ENCODE results near the gene CPNE2. TPM values are rescaled to one million over a fixed set of nuclear protein-coding genes. Genes with fewer than 3 reads are reported as not detected.

The CPNE2 gene
- total RNA-seq (1 to 10 TPM; 5.5 to 9.3 (median 6.1) TPM), total RNA-seq (0.76 to 17.2 (median 3.9) reads per million in 29 experiments)
- 8.6 TPM for total RNA-seq (2013)

DNA sequence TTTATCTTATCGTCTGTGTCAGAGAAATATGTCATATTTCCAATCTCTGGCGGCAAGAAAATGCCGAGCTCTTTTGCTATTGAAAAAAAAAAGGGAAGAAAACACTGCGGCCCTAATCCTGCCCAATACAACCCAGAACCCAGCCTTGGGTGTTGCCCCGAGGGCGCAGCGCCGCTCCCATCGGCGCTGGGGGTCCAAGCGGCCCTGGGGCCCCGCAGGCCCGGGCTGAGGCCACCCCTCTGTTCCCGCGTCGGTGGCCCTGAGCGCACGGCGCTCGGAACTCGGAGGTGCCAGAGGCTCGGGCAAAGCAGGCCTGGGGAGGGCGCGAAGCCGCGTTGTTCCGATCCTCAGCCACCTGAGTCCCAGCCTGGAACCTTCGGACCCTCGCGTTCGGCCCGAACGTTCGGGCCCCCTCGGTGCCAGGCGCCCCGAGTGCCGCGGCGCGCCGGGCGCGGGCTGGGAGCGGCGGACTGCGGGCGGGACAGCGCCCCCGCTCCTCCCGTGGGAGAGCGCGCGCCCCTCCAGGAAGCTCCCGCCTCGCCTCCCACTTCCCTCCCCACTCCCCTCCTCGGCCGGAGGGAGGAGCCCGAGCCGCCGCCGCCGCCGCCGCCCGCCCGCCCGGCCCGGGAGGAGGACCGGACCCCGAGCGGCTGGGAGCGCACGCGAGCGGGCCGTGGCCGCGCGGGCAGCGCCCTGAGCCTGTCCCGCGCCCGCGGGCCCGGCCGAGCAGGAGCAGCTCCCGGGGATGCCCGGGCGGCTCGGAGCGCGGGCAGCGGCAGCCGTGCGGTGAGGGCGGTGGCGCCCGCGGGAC, at the start of gene CPNE2:
TSS of gene CPNE2 (plus strand) at position 609 of the 811 bp plus-strand sequence. CDS start 18,160 bp downstream, outside the sequence.
- Histone ChIP-seq H3K27me3 (replicated peaks in 1 of 2; ENCODE audit: control insufficient read depth in 2 of 2, extremely low read depth in 1 of 2, insufficient read depth in 2 of 2, low read length in 1 of 2) (peaks cover 0 to 28% of the 10 kb centered on the region in 2 experiments), H3K36me3 (ENCODE audit: control insufficient read depth in 2 of 2, extremely low read depth in 1 of 2, insufficient read depth in 1 of 2, low read length in 1 of 2) (no peaks in the 10 kb centered on the region), H3K4me3 (ENCODE audit: control insufficient read depth in 1 of 2, extremely low read depth in 1 of 2, low read length in 1 of 2) (peak within 1 kb of the TSS; percentile 41 to 74), H3K27ac (ENCODE audit: low read length) (no peak within 1 kb of the TSS), H3K9me3 (no peaks in the 10 kb centered on the region), H3K4me1 (ENCODE audit: control insufficient read depth in 1 of 2, extremely low read depth in 1 of 2, insufficient read depth in 2 of 2, low read length in 2 of 2) (peaks cover 2 to 23% of the 10 kb centered on the region in 2 experiments)
- DNase-seq, result peak in 5 of 35 experiments; percentile 7 to 31 (median 13)
- H3K36me3 Mint-ChIP-seq, result no peaks in the 10 kb centered on the region
- ChIA-PET CTCF (interaction anchor here (0.6 to 1.7 kb wide), 6 partner anchors 8 to 140 kb away, joined by 3 to 9 read pairs (median 6); no protein-coding TSS in a partner anchor), POLR2A (no interaction called here)
- peaks cover 10 to 14% (median 14%) of the 10 kb centered on the region in 3 donors for H3K4me1 Mint-ChIP-seq
- under 1% methylated on average over 74 of the region's 100 CpGs for WGBS (ENCODE audit: insufficient coverage)
- ATAC-seq (replicated peaks in 1 of 4), result peak; percentile 55 to 72 (median 66)
- H3K4me3 Mint-ChIP-seq, result peak within 1 kb of the TSS; percentile 67 to 77 (median 74)
- peak within 1 kb of the TSS in 1 of 2 donors; percentile 34 for H3K27ac Mint-ChIP-seq
- H3K27me3 Mint-ChIP-seq, result peaks cover 0 to 10% of the 10 kb centered on the region in 2 donors
- no peaks in the 10 kb centered on the region for H3K9me3 Mint-ChIP-seq

DNA sequence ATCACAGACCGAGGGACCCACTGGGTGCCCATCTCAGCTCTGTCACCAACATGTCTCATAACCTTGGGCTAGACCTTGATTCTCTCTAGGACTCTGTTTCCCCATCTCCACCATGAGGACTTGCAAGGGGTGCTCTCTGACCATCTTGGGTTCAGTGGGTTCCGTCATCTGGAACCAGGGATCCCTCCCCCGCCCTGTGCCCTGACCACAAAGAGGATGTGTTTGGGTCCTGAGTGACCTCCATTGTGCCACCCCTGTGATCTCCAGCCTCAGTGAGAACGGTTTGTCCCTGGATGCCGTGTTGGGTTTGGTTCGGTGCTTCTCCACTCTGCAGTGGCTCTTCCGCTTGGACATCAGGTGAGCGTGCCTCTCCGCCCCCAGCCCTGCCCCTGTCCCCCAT, 49.1 kb upstream of the CPNE2 start:
- no peaks in the 10 kb centered on the region for H3K27me3 ChIP-seq (replicated peaks in 1 of 2; ENCODE audit: control insufficient read depth in 2 of 2, extremely low read depth in 1 of 2, insufficient read depth in 2 of 2, low read length in 1 of 2)
- CTCF ChIA-PET, result no interaction called here
- Mint-ChIP-seq H3K9me3 (no peaks in the 10 kb centered on the region), H3K4me3 (peak overlapping the region in 1 of 3 donors; percentile 83), H3K4me1 (peaks cover 59 to 73% (median 64%) of the 10 kb centered on the region in 3 donors), H3K36me3 (peaks cover 35% of the 10 kb centered on the region), H3K27ac (peak overlapping the region; percentile 99), H3K27me3 (peaks cover 0 to 2% of the 10 kb centered on the region in 2 donors)
- H3K9me3 ChIP-seq, result no peaks in the 10 kb centered on the region
- ATAC-seq (replicated peaks in 1 of 4) (no peak), DNase-seq (no peak)
- H3K36me3 ChIP-seq (ENCODE audit: control insufficient read depth in 2 of 2, extremely low read depth in 1 of 2, insufficient read depth in 1 of 2, low read length in 1 of 2), result peaks cover 22 to 75% of the 10 kb centered on the region in 2 donors
- H3K4me1 ChIP-seq (ENCODE audit: control insufficient read depth in 1 of 2, extremely low read depth in 1 of 2, insufficient read depth in 2 of 2, low read length in 2 of 2), result peaks cover 56 to 92% of the 10 kb centered on the region in 2 experiments
- WGBS (ENCODE audit: insufficient coverage), result 96% methylated on average over 5 of the region's 9 CpGs
- POLR2A ChIA-PET, result no interaction called here
- H3K4me3 ChIP-seq (ENCODE audit: control insufficient read depth in 1 of 2, extremely low read depth in 1 of 2, low read length in 1 of 2), result no peak overlapping the region
- H3K27ac ChIP-seq (ENCODE audit: low read length), result peak overlapping the region; percentile 90

DNA sequence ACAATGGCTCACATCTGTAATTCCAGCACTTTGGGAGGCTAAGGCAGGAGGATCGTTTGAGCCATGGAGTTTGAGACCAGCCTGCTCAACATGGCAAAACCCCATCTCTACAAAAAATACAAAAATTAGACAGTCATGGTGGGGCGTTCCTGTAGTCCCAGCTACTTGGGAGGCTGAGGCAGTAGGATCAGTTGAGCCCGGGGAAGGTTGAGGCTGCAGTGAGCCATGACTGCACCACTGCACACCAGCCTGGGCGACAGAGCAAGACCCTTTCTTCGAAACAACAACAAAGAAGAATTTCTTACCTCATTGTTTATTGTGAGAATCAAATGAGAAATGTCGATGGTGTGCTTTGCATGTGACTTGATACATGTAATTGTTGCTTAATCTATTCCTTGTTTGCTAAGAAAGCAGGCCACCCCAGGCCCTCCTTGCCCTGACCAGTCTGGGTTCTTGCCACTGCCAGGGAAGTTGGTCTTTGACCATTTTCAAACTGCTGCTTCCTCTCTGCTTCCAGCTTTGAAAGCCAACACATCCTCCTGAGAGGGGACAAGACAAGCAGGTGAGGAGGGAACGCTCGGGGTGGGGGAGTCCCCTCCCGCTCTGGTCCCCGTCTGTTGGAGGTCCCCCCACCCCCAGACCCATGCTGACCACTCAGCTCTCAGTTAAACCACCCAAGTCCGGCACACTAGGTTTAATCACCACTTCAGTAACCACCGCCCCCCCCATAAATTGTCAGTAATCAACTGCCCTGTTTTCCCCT, 47.3 kb upstream of the CPNE2 start:
- Mint-ChIP-seq H3K4me3 (no peak overlapping the region), H3K36me3 (peaks cover 34% of the 10 kb centered on the region), H3K27me3 (peaks cover 0 to under 1% of the 10 kb centered on the region in 2 donors), H3K9me3 (no peaks in the 10 kb centered on the region), H3K4me1 (peaks cover 43 to 56% (median 52%) of the 10 kb centered on the region in 3 donors), H3K27ac (peak overlapping the region; percentile 83 to 85)
- CTCF ChIA-PET, result interaction anchor here in 1 of 2 donors (1.0 to 1.1 kb wide), 2 partner anchors 56 to 80 kb away, joined by 4 read pairs; partner anchors contain the start of gene NLRC5
- POLR2A ChIA-PET, result interaction anchor here in 1 of 2 donors (0.6 kb wide), 2 partner anchors 68 to 300 kb away, joined by 3 read pairs; no protein-coding TSS in a partner anchor
- DNase-seq (no peak), ATAC-seq (replicated peaks in 1 of 4) (no peak)
- H3K4me1 ChIP-seq (ENCODE audit: control insufficient read depth in 1 of 2, extremely low read depth in 1 of 2, insufficient read depth in 2 of 2, low read length in 2 of 2), result peaks cover 39 to 75% of the 10 kb centered on the region in 2 experiments
- H3K27ac ChIP-seq (ENCODE audit: low read length), result peak overlapping the region; percentile 50
- no peak overlapping the region for H3K4me3 ChIP-seq (ENCODE audit: control insufficient read depth in 1 of 2, extremely low read depth in 1 of 2, low read length in 1 of 2)
- H3K9me3 ChIP-seq, result no peaks in the 10 kb centered on the region
- no peaks in the 10 kb centered on the region for H3K27me3 ChIP-seq (replicated peaks in 1 of 2; ENCODE audit: control insufficient read depth in 2 of 2, extremely low read depth in 1 of 2, insufficient read depth in 2 of 2, low read length in 1 of 2)
- no CpG with 5 or more reads among the region's 12 CpGs for WGBS (ENCODE audit: insufficient coverage)
- H3K36me3 ChIP-seq (ENCODE audit: control insufficient read depth in 2 of 2, extremely low read depth in 1 of 2, insufficient read depth in 1 of 2, low read length in 1 of 2), result peaks cover 20 to 82% of the 10 kb centered on the region in 2 donors

GRCh38 chr16:57045694-57046381, 46.5 kb upstream of the CPNE2 start:
- no peak for ATAC-seq (replicated peaks in 1 of 4)
- peaks cover 31% of the 10 kb centered on the region for H3K36me3 Mint-ChIP-seq
- H3K4me3 Mint-ChIP-seq, result no peak overlapping the region

GRCh38 chr16:57048095-57048494, 44.3 kb upstream of the CPNE2 start:
- CTCF ChIA-PET, result no interaction called here
- no peaks in the 10 kb centered on the region for H3K9me3 ChIP-seq
- Mint-ChIP-seq H3K4me1 (peaks cover 17 to 31% (median 24%) of the 10 kb centered on the region in 3 donors), H3K27ac (peak overlapping the region; percentile 81 to 83), H3K36me3 (peaks cover 40% of the 10 kb centered on the region), H3K4me3 (no peak overlapping the region), H3K9me3 (no peaks in the 10 kb centered on the region), H3K27me3 (no peaks in the 10 kb centered on the region)
- peaks cover 10 to 49% of the 10 kb centered on the region in 2 experiments for H3K4me1 ChIP-seq (ENCODE audit: control insufficient read depth in 1 of 2, extremely low read depth in 1 of 2, insufficient read depth in 2 of 2, low read length in 2 of 2)
- H3K27me3 ChIP-seq (replicated peaks in 1 of 2; ENCODE audit: control insufficient read depth in 2 of 2, extremely low read depth in 1 of 2, insufficient read depth in 2 of 2, low read length in 1 of 2), result no peaks in the 10 kb centered on the region
- H3K4me3 ChIP-seq (ENCODE audit: control insufficient read depth in 1 of 2, extremely low read depth in 1 of 2, low read length in 1 of 2), result no peak overlapping the region
- DNase-seq (no peak), ATAC-seq (replicated peaks in 1 of 4) (no peak)
- POLR2A ChIA-PET, result no interaction called here
- peaks cover 15 to 91% of the 10 kb centered on the region in 2 donors for H3K36me3 ChIP-seq (ENCODE audit: control insufficient read depth in 2 of 2, extremely low read depth in 1 of 2, insufficient read depth in 1 of 2, low read length in 1 of 2)
- 83% methylated on average over 1 of the region's 2 CpGs for WGBS (ENCODE audit: insufficient coverage)
- H3K27ac ChIP-seq (ENCODE audit: low read length), result peak overlapping the region; percentile 5

More at GRCh38 chr16:57045694-57046381, 46.5 kb upstream of the CPNE2 start:
- H3K27ac Mint-ChIP-seq, result peak overlapping the region; percentile 83 to 85
- peaks cover 32 to 71% of the 10 kb centered on the region in 2 experiments for H3K4me1 ChIP-seq (ENCODE audit: control insufficient read depth in 1 of 2, extremely low read depth in 1 of 2, insufficient read depth in 2 of 2, low read length in 2 of 2)
- H3K9me3 Mint-ChIP-seq, result no peaks in the 10 kb centered on the region
- peak overlapping the region; percentile 50 for H3K27ac ChIP-seq (ENCODE audit: low read length)
- CTCF ChIA-PET, result interaction anchor here in 1 of 2 donors (1.0 to 1.1 kb wide), 2 partner anchors 56 to 81 kb away, joined by 4 read pairs; partner anchors contain the start of gene NLRC5
- H3K27me3 ChIP-seq (replicated peaks in 1 of 2; ENCODE audit: control insufficient read depth in 2 of 2, extremely low read depth in 1 of 2, insufficient read depth in 2 of 2, low read length in 1 of 2), result no peaks in the 10 kb centered on the region
- no peaks in the 10 kb centered on the region for H3K27me3 Mint-ChIP-seq
- H3K4me1 Mint-ChIP-seq, result peaks cover 35 to 50% (median 45%) of the 10 kb centered on the region in 3 donors
- peak in 23 of 35 experiments; percentile 14 to 62 (median 36) for DNase-seq
- no peak overlapping the region for H3K4me3 ChIP-seq (ENCODE audit: control insufficient read depth in 1 of 2, extremely low read depth in 1 of 2, low read length in 1 of 2)
- WGBS (ENCODE audit: insufficient coverage), result 82% methylated on average over 10 of the region's 13 CpGs
- POLR2A ChIA-PET, result interaction anchor here (0.6 to 1.0 kb wide), 4 partner anchors 57 to 300 kb away, joined by 3 read pairs; partner anchors contain the start of gene NLRC5 (in 1 of the 2)
- no peaks in the 10 kb centered on the region for H3K9me3 ChIP-seq
- peaks cover 19 to 80% of the 10 kb centered on the region in 2 donors for H3K36me3 ChIP-seq (ENCODE audit: control insufficient read depth in 2 of 2, extremely low read depth in 1 of 2, insufficient read depth in 1 of 2, low read length in 1 of 2)

Data from T-cell (primary cell).